ENCODE results near the gene LRRC47.

Gene LRRC47

GRCh38 chr1:3824650-3825049 lies 28.4 kb upstream of the LRRC47 start (continued):
- TF ChIP-seq, protein P1, sequence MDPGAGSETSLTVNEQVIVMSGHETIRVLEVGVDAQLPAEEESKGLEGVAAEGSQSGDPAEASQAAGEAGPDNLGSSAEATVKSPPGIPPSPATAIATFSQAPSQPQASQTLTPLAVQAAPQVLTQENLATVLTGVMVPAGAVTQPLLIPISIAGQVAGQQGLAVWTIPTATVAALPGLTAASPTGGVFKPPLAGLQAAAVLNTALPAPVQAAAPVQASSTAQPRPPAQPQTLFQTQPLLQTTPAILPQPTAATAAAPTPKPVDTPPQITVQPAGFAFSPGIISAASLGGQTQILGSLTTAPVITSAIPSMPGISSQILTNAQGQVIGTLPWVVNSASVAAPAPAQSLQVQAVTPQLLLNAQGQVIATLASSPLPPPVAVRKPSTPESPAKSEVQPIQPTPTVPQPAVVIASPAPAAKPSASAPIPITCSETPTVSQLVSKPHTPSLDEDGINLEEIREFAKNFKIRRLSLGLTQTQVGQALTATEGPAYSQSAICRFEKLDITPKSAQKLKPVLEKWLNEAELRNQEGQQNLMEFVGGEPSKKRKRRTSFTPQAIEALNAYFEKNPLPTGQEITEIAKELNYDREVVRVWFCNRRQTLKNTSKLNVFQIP (CRISPR knock-in tag; IDR thresholded peaks at IDR 0.05; ENCODE audit: borderline replicate concordance, low read depth), result no peak
- TF ChIP-seq ZC3H10 (CRISPR knock-in tag; IDR thresholded peaks at IDR 0.05), result no peak

DNA sequence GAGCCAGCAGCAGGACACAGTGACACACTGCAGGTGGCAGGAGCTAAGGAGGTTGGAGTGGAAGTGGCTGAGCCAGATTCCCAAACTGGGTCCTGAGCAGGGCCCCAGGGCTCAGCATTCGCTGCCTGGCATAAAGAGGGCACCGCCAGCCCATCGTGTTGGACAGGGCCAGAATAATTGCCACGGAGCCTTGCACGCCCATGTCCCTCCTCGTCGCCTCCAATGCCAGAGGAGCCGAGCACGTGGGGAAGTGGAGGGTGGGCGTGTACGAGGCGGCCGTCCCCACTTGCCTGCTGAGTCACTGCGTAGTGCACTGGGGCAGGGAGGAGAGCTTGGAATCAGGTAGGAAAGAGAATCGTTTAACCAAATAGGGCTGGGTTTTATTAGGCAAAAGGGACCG lies 26.1 kb upstream of the LRRC47 start:
- ATAC-seq, result no peak
- TF ChIP-seq BACH2 (CRISPR knock-in tag; IDR thresholded peaks at IDR 0.05; ENCODE audit: borderline replicate concordance) (no peak), TOX (CRISPR knock-in tag; IDR thresholded peaks at IDR 0.05; ENCODE audit: borderline replicate concordance) (no peak), TSHZ2 (CRISPR knock-in tag; IDR thresholded peaks at IDR 0.05) (no peak), CSRNP3 (CRISPR knock-in tag; IDR thresholded peaks at IDR 0.05) (no peak), CSDC2 (CRISPR knock-in tag; IDR thresholded peaks at IDR 0.05) (no peak), ZNF8 (CRISPR knock-in tag; IDR thresholded peaks at IDR 0.05) (no peak), OSR1 (CRISPR knock-in tag; IDR thresholded peaks at IDR 0.05) (no peak), ZNF565 (CRISPR knock-in tag; conservative IDR thresholded peaks at IDR 0.05; ENCODE audit: low read depth) (no peak), SNAI2 (CRISPR knock-in tag; IDR thresholded peaks at IDR 0.05) (no peak), ZNF70 (CRISPR knock-in tag; IDR thresholded peaks at IDR 0.05) (no peak), ISL1 (CRISPR knock-in tag; IDR thresholded peaks at IDR 0.05) (no peak), ESRRG (CRISPR knock-in tag; IDR thresholded peaks at IDR 0.05) (no peak), TCF4 (CRISPR knock-in tag; IDR thresholded peaks at IDR 0.05; ENCODE audit: borderline replicate concordance) (no peak), ZFP3 (CRISPR knock-in tag; IDR thresholded peaks at IDR 0.05) (no peak), PPARA (CRISPR knock-in tag; IDR thresholded peaks at IDR 0.05; ENCODE audit: borderline replicate concordance) (no peak), ZC3H10 (CRISPR knock-in tag; IDR thresholded peaks at IDR 0.05) (no peak), ARNTL (CRISPR knock-in tag; IDR thresholded peaks at IDR 0.05; ENCODE audit: borderline replicate concordance, low read depth) (no peak), ZFP30 (CRISPR knock-in tag; IDR thresholded peaks at IDR 0.05) (no peak)
- TF ChIP-seq, protein P1 (CRISPR knock-in tag; IDR thresholded peaks at IDR 0.05; ENCODE audit: borderline replicate concordance, low read depth), result no peak
- TF ChIP-seq, protein P2, sequence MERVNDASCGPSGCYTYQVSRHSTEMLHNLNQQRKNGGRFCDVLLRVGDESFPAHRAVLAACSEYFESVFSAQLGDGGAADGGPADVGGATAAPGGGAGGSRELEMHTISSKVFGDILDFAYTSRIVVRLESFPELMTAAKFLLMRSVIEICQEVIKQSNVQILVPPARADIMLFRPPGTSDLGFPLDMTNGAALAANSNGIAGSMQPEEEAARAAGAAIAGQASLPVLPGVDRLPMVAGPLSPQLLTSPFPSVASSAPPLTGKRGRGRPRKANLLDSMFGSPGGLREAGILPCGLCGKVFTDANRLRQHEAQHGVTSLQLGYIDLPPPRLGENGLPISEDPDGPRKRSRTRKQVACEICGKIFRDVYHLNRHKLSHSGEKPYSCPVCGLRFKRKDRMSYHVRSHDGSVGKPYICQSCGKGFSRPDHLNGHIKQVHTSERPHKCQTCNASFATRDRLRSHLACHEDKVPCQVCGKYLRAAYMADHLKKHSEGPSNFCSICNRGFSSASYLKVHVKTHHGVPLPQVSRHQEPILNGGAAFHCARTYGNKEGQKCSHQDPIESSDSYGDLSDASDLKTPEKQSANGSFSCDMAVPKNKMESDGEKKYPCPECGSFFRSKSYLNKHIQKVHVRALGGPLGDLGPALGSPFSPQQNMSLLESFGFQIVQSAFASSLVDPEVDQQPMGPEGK (CRISPR knock-in tag; IDR thresholded peaks at IDR 0.05; ENCODE audit: borderline replicate concordance), result no peak

GRCh38 chr1:3821908-3822307 lies 25.6 kb upstream of the LRRC47 start:
- no peak for ATAC-seq
- TF ChIP-seq ESRRG (CRISPR knock-in tag; IDR thresholded peaks at IDR 0.05), result no peak
- TF ChIP-seq BACH2 (CRISPR knock-in tag; IDR thresholded peaks at IDR 0.05; ENCODE audit: borderline replicate concordance), result no peak
- TF ChIP-seq ZFP3 (CRISPR knock-in tag; IDR thresholded peaks at IDR 0.05), result no peak
- no peak for TF ChIP-seq CSRNP3 (CRISPR knock-in tag; IDR thresholded peaks at IDR 0.05)
- TF ChIP-seq RARB (CRISPR knock-in tag; IDR thresholded peaks at IDR 0.05), result no peak
- TF ChIP-seq CSDC2 (CRISPR knock-in tag; IDR thresholded peaks at IDR 0.05), result no peak
- no peak for TF ChIP-seq TOX (CRISPR knock-in tag; IDR thresholded peaks at IDR 0.05; ENCODE audit: borderline replicate concordance)
- no peak for TF ChIP-seq GLIS3 (CRISPR knock-in tag; IDR thresholded peaks at IDR 0.05)
- TF ChIP-seq ISL1 (CRISPR knock-in tag; IDR thresholded peaks at IDR 0.05), result no peak
- TF ChIP-seq TCF4 (CRISPR knock-in tag; IDR thresholded peaks at IDR 0.05; ENCODE audit: borderline replicate concordance), result no peak
- no peak for TF ChIP-seq TSHZ2 (CRISPR knock-in tag; IDR thresholded peaks at IDR 0.05)
- TF ChIP-seq, protein P1 (CRISPR knock-in tag; IDR thresholded peaks at IDR 0.05; ENCODE audit: borderline replicate concordance, low read depth), result no peak

Data from SK-N-SH treated with all-trans-retinoic acid at 6 μM for 48 hours (cell line).